Measurements from ENCODE around the gene NTN4.
"Not testable (repeated sequence)": the region's sequence is repeated elsewhere in the genome, so short reads cannot be mapped to it uniquely, and the experiment has no call there.

The NTN4 gene

GRCh38 chr12:95625012-95625411 is 165.6 kb downstream of the NTN4 start:
- no peak for DNase-seq (ENCODE audit: low spot score)

DNA sequence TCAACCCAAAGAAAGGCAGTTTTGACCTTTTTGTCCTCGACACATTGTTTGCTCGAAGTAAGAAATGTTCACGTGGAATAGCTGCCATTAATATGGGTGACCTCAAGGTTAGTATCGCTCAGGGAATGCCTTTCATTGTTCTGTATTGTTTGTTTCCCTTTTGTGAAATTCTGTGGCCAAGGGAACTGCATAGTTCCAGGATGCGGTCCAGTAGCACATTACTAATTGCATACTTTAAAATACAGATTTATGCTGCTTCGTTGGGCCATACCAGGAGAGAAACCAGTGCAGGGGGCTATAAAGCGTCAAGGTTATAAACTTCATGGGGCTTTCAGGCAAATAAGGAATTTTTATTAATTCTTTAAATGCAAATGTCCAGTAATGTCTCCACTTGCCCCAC is 166.0 kb downstream of the NTN4 start:
- DNase-seq (ENCODE audit: low spot score): no peak

- DNase-seq (ENCODE audit: low spot score): peak; percentile 35
These were observed 166.9 kb downstream of the NTN4 start for GRCh38 chr12:95623554-95624170.

- DNase-seq (ENCODE audit: low spot score): no peak
These were observed 167.7 kb downstream of the NTN4 start for GRCh38 chr12:95622879-95623278.

- no peak for DNase-seq (ENCODE audit: low spot score)
These were observed 168.8 kb downstream of the NTN4 start for GRCh38 chr12:95621725-95622124.

DNA sequence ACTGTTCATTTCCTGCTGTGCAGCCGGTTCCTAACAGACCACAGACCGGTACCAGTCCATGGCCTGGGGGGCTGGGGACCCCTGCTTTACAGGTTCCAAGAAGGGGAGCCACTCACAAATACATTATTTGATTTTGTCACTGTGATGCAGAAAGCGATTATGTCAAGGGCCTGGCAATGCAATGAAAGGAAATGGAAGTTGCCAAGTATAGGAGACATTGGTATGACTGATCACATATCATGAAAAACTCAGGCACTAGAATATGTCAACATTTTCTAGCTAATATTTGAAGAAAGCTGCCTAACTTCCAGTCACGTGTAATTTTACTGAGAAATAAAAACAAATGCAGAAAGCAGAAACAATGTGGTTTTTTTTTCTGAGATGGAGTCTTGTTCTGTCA is 170.4 kb downstream of the NTN4 start:
- DNase-seq (ENCODE audit: low spot score): no peak

GRCh38 chr12:95616470-95616869 is 174.1 kb downstream of the NTN4 start:
- not testable (repeated sequence) for DNase-seq (ENCODE audit: low spot score)

DNA sequence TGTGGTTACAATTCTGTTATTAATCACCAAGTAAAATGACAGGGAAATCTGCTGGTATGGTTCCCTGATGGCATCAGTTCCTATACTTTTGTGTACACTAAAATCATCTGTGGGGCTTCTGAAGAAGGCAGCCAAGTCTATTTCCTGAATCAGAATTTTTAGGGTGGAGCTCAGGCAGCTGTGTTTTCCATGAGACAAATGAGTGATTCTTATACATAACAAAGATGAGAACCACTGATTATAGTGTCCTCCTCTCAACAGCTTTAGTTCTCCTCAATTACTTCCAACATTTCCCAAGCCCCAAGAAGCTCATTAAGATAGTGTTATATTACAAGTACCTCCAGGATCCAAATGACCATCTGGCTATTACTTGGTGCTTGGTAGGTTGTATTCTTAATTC is 174.8 kb downstream of the NTN4 start:
- no peak for DNase-seq (ENCODE audit: low spot score)

DNA sequence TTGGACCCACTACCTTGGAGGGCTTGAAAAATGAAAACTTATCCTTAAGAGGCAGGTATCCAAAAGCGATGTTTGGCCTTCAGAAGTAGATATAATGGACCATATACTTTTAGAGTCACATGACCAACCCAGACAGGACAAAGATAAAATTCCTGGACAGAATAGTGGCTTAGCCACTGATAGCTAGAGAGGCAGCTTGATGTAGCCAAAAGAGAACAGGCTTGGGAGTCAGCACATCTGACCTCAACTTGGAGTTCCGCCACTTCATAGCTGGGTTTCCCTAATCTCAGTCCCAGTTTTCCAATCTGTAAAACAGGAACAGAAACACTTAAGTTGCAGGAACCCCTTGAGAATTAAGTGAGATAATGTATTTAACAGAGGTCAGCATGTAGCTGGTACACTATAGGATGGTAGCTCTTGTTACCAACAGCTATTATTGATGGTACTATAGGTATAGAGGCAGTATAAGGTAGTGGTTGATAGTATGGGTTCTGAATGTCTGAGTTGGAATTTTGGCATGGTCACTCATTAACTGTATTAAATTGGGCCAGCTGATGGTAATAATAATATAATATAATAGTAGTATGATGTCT is 176.1 kb downstream of the NTN4 start:
- no peak for DNase-seq (ENCODE audit: low spot score)

- DNase-seq (ENCODE audit: low spot score): no peak
These were observed 177.5 kb downstream of the NTN4 start for GRCh38 chr12:95613021-95613420.

DNA sequence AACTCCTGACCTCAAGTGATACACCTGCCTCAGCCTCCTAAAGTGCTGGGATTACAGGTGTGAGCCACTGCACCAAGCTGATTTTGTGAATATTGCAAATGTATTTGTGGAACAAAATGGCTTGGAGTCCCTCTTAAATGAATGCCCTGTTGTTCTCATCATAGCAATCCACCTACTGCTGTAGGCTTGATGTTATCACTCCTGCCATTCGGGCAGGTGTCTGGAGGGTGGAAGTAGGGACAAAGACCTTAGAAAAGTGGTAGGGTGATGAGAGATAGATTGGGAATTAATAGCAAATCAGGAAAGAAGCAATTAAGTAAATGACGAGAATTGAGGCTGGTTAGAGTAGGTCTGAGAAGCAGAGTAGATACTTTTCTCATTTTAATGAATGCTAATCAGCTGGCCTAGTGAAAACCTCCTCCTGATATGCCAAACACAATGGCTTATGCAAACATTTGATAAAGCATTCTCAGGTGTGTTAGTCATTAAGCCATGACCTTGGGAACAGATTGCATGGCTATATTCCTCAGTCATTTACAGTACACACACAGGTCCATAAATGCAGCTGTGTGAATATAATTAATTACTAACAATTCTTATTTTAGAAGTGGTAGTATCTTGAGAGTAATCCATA is 178.8 kb downstream of the NTN4 start:
- DNase-seq (ENCODE audit: low spot score): no peak

GRCh38 chr12:95608252-95609033 is 182.1 kb downstream of the NTN4 start:
- no peak for DNase-seq (ENCODE audit: low spot score)

Small RNA genes lying within 50 kb of the gene (small RNA-seq; reads per million reads assigned to genes)
- 0 reads per million in 2 experiments for gene RF00019
- gene RNU6-247P: 0 reads per million in 2 experiments

Data from SK-N-DZ (cell line).